ENCODE data around the gene NLK. TPM values are rescaled to one million over a fixed set of nuclear protein-coding genes. Genes with fewer than 3 reads are reported as not detected.

NLK gene
- total and polyA plus RNA-seq, 4 donors = 7.1 to 27.0 (median 12.1) TPM

- H3K4me1 ChIP-seq (ENCODE audit: control insufficient read depth in 5 of 5, insufficient read depth in 5 of 5, low read length in 5 of 5) = peaks cover 0 to 3% (median 0%) of the 10 kb centered on the region in 5 donors
- DNase-seq (no peak), ATAC-seq (ENCODE audit: insufficient read depth, low FRiP score) (no peak)
- H3K4me3 ChIP-seq = no peak overlapping the region
- 13 to 35% methylated on average over 1 of the region's 1 CpG for WGBS, 2 donors
- no peak overlapping the region for H3K9ac ChIP-seq (ENCODE audit: insufficient read depth in 1 of 2, low read length in 2 of 2)
- H3K27ac ChIP-seq (ENCODE audit: low read depth in 1 of 2, low read length in 1 of 2) = no peak overlapping the region
- TF ChIP-seq CTCF (IDR thresholded peaks at IDR 0.05; ENCODE audit: control extremely low read depth, extremely low read depth) = no peak
- H3K27me3 ChIP-seq (ENCODE audit: control insufficient read depth in 3 of 3, insufficient read depth in 3 of 3, low read length in 2 of 3) = no peaks in the 10 kb centered on the region
- no peaks in the 10 kb centered on the region for H3K9me3 ChIP-seq (ENCODE audit: control insufficient read depth in 4 of 4, insufficient read depth in 3 of 4, low read length in 3 of 4)
- peaks cover 2 to 19% (median 11%) of the 10 kb centered on the region in 4 donors for H3K36me3 ChIP-seq (ENCODE audit: control insufficient read depth in 4 of 4, insufficient read depth in 4 of 4, low read length in 4 of 4)
Observed at GRCh38 chr17:28173801-28174200, 131.3 kb downstream of the NLK start.

- Histone ChIP-seq H3K36me3 (ENCODE audit: control insufficient read depth in 4 of 4, insufficient read depth in 4 of 4, low read length in 4 of 4) (peaks cover 2 to 17% (median 8%) of the 10 kb centered on the region in 4 donors), H3K9ac (ENCODE audit: insufficient read depth in 1 of 2, low read length in 2 of 2) (no peak overlapping the region), H3K27me3 (ENCODE audit: control insufficient read depth in 3 of 3, insufficient read depth in 3 of 3, low read length in 2 of 3) (no peaks in the 10 kb centered on the region), H3K4me1 (ENCODE audit: control insufficient read depth in 5 of 5, insufficient read depth in 5 of 5, low read length in 5 of 5) (peaks cover 0 to 3% (median 0%) of the 10 kb centered on the region in 5 donors), H3K4me3 (no peak overlapping the region), H3K9me3 (ENCODE audit: control insufficient read depth in 4 of 4, insufficient read depth in 3 of 4, low read length in 3 of 4) (no peaks in the 10 kb centered on the region), H3K27ac (ENCODE audit: low read depth in 1 of 2, low read length in 1 of 2) (no peak overlapping the region)
- WGBS, 2 donors = 47 to 67% methylated on average over 5 of the region's 5 CpGs
- ATAC-seq (ENCODE audit: insufficient read depth, low FRiP score) = no peak
- no peak for DNase-seq
- TF ChIP-seq CTCF (IDR thresholded peaks at IDR 0.05; ENCODE audit: control extremely low read depth, extremely low read depth) = no peak
Observed at GRCh38 chr17:28174352-28175046, 132.0 kb downstream of the NLK start.

GRCh38 chr17:28177351-28177750, 134.9 kb downstream of the NLK start:
- TF ChIP-seq CTCF (IDR thresholded peaks at IDR 0.05; ENCODE audit: control extremely low read depth, extremely low read depth) = no peak
- H3K4me3 ChIP-seq = no peak overlapping the region
- peaks cover 2 to 11% (median 7%) of the 10 kb centered on the region in 4 donors for H3K36me3 ChIP-seq (ENCODE audit: control insufficient read depth in 4 of 4, insufficient read depth in 4 of 4, low read length in 4 of 4)
- peaks cover 0 to 3% (median 0%) of the 10 kb centered on the region in 5 donors for H3K4me1 ChIP-seq (ENCODE audit: control insufficient read depth in 5 of 5, insufficient read depth in 5 of 5, low read length in 5 of 5)
- H3K9ac ChIP-seq (ENCODE audit: insufficient read depth in 1 of 2, low read length in 2 of 2) = no peak overlapping the region
- WGBS, 2 donors = 68 to 72% methylated on average over 2 of the region's 2 CpGs
- no peak for DNase-seq
- no peak overlapping the region for H3K27ac ChIP-seq (ENCODE audit: low read depth in 1 of 2, low read length in 1 of 2)
- ATAC-seq (ENCODE audit: insufficient read depth, low FRiP score) = no peak
- H3K9me3 ChIP-seq (ENCODE audit: control insufficient read depth in 4 of 4, insufficient read depth in 3 of 4, low read length in 3 of 4) = no peaks in the 10 kb centered on the region
- no peaks in the 10 kb centered on the region for H3K27me3 ChIP-seq (ENCODE audit: control insufficient read depth in 3 of 3, insufficient read depth in 3 of 3, low read length in 2 of 3)

All from lung (tissue), 12 donors.